NCI-H2171 treated with DMSO at 0.1 percent for 48 hours (cell line): ENCODE results near the gene TBXAS1.

Source experiments
- DNase-seq: peaks from one replicate; lab custom pipeline; 2025; lab: John Stamatoyannopoulos, UW

Gene TBXAS1

DNA sequence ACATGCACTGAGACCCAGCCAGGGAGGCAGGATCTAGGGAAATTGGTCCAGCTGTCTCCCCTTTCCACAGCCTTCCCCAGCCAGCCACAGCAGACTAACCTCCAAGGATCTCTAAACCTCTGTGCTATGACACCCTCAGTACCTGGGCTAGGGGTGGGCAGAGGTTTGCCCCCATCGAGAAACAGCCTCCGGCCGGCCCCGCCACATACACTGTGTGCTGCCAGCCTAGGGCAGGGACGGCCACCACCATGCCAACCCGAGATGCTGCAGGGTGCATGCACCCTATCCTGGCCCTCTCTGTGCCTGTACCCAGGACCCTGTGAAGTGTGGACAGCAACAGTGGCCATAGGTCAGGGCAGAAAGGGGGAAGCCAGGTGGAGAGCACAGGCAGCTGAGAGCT lies 175.6 kb downstream of the TBXAS1 start:
- DNase-seq = no peak

DNA sequence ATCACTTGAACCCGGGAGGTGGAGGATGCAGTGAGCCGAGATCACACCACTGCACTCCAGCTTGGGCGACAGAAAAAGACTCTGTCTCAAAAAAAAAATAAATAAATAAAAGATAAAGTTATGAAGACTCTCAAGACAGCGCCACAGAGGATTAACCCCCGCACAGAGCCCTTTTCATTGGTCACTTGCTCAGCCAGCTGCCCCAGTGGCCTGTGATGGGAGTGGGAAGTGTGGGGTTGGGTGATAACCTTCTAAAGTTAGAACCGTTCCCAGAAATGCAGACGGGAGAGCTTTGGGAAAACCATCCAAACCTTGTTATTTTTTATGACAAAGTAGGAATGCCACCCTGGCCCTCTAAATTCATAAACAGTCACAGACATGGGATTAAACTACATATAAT lies 176.3 kb downstream of the TBXAS1 start:
- DNase-seq = no peak

DNA sequence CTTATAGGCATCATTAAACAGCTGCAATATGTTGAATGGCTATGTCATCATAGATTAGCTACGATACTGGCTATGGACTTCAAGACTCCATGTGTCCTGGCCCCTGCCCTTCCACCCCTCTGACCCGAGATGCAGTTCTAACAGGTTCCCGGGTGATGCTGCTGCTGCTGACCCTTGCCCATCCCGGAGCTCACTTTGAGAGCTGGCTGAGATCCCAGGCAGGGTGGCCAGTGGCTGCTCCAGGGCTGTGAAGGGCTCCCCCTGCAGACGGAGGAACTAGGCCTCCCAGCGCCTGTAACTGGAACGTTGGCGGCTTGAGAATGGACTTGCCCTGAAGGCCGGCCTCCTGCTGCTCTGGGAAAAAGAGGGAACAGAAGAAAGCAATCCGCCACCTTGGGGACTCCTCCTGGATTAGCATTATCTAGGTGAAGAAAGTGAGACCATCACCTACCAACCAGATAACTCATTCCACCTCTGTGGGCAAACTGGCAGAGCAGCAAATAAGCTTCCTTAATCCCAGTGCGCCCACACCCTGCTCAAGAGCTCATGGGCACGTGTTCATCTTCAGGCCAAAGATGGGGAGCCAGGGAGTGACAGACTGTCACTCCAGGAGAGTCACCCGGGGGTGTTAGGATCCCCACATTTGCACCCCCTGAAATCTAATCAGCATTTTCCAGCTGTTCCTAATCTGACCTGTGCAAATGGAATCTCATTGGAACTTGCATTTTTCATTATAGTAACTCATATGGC lies 176.9 kb downstream of the TBXAS1 start:
- DNase-seq = no peak

DNA sequence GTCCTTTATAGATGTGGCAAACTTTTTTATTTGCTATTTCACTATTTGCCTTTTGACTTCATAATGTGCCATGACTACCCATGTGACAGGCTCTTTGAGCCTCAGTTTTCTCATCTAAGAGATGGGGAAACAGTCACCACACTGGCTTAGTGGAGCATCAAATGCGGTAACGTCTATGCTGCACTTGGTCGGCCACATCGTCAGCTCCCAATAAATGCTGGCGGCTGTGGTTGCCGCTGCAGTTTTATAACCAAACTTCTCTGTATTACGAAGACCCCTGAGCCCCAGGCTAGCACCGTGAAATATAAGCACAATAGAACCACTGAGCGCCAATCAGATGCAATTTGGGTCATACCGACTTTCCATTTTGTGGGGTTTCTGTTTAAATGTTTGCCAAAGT lies 177.5 kb downstream of the TBXAS1 start:
- no peak for DNase-seq

DNA sequence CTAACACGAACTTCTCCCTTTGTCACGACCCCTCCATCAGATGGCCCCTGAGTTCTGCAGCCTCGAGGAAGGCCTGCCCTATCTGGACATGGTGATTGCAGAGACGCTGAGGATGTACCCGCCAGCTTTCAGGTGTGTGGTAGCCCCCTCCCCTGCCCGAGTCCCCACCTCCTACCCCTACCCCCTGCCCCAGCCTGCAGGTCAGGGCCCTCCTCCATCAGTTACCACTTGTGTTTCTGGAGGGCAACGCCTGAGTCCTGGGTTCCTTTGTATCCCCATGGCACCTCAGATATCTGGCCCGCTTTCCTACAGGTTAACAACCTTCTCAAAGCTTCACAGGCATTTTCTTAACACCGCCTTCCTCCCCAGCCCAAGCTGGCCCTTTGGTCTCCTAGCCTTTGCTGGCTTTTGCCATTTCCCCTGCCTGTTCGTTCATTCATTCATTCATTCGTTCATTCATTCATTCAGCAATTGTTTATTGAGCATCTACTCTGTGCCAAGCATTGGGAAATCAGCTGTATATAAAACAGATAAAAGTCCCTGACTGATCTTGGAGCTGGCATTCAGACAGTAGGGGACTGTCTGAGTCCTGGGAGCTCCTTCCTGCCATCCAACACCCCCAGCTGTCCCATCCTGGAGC lies 178.1 kb downstream of the TBXAS1 start:
- no peak for DNase-seq

DNA sequence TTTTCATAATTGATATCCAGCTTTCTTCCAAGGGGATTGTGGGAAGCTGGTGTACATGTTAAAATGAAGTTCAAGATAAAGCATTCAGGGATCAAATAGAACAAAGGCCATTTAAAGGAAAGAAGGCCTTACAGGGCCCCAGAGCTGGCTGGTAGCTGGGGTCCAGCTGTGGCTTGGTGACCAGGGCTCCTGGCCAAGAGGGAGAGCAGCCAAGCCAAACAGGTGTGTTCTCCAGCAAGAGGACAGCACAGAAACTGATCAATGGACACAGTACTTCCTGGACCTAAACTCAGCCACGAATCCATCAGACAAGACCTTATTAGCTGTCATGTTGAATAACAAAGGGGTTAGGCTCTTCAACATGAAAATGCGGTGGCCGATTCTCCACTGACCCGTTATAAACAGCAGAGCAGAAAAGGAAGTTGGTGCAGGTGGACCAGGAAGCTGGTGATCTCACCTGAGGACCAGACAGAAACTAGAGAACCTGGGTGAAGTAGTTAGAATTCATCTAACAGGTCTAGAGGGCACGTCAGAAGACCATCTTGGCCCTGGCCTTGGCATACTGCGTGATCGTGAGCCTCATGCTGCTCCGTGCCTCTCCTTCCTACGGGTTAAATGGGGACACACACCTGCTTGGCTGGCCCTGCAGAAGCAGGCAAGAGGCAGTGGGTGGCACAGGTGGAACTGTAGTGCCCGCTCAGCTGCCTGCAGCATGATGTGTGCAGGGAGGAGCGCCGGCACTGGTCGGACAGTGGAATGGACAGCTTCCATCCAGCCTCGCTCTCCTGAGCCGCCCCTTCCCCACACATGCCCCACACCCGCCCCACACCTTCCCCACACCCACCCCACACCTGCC lies 179.9 kb downstream of the TBXAS1 start:
- no peak for DNase-seq

DNA sequence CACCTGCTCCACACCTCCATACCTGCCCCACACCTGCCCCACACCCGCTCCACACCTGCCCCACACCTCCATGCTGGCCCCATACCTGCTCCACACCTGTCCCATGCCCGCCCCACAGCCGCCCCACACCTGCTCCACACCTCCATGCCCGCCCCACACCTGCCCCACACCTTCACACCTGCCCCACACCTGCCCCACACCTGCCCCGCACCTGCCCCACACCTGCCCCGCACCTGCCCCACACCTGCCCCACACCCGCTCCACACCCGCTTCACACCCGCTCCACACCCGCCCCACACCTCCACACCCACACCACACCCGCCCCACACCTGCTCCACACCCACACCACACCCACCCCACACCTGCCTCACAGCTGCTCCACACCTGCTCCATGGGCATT lies 180.7 kb downstream of the TBXAS1 start:
- DNase-seq = no peak

DNA sequence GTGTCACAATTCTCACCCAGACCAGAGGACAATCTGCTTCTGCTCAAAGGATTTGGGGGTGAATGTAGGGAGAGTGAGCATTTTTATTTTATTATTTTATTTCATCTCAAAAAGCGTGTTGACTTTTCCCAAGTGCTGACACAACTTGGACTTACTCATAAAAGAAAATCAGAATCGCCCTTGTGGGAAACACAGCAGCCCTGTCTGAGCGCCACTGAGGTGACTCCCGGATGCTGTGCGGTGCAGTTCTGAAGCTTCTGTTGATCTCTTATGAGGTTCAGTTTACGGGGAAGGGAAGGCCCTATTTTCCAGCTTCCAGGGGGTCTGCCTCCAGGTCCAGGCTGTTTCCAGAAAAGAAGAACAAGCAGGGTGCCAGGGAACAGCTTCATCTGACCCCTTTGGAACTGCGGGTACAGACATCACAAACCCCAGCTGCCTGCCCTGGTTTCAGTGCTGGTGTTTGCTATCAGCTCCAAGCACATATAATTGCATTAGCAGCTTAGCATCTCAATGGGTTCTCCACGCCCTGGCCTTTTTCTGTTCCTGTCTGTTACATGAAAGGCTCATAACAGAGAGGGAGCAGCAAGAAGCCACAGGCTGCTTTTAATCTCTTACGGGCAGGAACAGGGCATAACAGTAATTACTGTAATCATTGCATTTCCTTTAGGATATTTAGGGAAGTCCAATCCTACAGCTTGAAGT lies 181.3 kb downstream of the TBXAS1 start:
- DNase-seq = no peak

DNA sequence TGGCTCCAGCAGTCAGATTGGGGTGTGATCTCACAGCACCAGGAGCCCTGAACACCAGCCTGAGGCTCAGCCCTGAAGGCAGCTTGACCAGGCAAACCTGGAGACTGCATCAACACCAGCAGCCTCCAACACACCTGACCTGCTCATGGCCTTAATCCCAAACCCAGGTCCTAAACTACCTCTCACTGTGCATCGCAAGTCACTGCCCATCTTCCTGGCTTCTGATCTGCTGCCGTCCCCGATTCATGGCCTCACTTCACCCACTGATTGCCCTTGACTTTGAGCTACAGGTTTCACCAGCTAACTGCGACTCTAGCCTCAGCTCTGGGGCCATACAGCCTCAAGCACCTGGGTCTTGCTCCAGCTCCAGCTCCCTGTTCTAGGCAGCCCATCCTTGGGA lies 184.6 kb downstream of the TBXAS1 start:
- no peak for DNase-seq

DNA sequence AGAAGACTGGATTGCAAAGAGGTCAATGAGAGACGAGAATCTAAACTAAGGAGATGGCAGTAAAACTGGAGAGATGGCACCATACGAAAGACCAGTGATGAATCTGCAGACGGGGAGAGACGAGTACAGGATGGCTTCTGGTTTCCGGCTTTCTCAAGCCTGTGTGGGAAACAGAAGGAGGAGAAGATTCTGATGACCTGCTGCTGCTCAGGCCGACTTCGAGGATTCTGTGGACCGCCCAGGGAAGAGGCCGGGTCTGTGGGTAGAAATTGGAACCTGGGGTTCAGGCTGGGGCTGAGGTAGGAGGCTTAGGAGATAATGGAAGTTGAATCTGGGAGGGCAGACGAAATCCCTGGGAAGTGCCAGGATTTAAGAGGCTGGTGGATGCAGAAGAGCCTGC lies 185.1 kb downstream of the TBXAS1 start:
- no peak for DNase-seq

DNA sequence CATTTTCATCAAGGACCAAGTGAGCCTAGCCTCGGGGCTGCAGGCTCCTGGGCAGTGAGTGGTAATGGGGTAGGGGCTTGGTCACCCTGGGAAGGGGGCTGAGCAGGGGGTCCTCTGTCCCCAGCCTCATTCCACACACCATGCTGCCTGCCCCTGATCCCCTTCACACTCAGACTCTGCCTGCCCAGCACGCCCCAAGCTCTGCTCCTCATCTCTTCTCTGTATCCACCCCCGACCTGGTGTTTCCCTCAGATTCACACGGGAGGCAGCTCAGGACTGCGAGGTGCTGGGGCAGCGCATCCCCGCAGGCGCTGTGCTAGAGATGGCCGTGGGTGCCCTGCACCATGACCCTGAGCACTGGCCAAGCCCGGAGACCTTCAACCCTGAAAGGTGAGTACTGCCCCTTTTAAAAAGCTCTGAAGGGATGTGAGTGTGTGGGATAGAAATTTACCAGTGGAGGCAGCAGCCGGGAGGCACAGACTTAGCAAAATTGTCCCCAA lies 186.5 kb downstream of the TBXAS1 start:
- no peak for DNase-seq

DNA sequence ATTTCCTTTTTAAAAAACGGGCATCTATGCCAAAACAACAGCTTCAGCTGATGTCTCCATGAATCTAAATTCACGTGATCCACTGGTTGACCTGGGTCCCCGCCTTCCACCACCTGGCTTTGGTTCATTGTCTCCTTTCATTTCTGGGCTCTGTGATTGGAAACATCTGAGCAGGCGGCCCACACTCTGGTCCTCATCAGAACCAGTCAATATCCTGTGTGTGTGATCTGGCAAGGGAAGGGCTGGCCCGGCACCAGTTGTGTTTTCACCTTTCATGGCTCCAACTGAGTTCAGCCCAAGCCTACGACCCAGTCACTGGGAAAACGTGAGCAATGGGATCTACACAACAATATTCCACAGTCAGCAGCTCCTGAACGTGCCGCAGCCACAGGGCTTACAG lies 187.5 kb downstream of the TBXAS1 start:
- DNase-seq = no peak

DNA sequence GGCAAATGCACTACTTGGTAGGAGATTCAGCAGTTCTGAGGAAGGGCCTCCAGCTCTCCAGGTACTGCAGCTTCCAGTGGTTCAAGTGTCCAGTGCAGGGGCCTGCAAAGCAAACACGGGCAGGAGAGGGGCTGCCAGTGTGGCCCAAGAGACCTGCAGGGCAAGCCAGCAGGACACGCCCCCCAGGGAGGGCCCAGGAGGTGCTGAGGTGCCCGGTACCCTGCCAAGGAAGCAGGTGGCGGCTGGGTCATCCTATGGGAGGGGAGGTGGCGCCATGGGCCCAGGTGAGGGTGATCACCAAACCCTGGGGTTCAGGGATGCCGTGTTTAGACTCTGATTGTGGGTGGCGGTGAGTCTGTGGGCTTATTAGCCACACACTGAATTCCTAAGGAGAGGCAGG lies 188.0 kb downstream of the TBXAS1 start:
- no peak for DNase-seq

DNA sequence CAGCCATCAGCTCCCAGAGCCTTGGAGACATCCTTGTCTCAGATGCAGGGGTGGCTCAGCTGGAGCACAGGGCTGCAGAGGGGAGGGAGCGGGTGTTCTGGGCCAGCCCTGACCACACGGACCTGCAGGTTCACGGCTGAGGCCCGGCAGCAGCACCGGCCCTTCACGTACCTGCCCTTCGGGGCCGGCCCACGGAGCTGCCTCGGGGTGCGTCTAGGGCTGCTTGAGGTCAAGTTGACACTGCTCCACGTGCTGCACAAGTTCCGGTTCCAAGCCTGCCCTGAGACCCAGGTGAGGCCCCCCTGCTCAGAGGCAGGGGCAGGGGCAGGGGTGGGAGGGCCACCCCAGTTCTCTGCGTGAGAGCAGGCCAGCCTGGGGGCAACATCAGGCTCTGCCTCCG lies 188.5 kb downstream of the TBXAS1 start:
- no peak for DNase-seq

DNA sequence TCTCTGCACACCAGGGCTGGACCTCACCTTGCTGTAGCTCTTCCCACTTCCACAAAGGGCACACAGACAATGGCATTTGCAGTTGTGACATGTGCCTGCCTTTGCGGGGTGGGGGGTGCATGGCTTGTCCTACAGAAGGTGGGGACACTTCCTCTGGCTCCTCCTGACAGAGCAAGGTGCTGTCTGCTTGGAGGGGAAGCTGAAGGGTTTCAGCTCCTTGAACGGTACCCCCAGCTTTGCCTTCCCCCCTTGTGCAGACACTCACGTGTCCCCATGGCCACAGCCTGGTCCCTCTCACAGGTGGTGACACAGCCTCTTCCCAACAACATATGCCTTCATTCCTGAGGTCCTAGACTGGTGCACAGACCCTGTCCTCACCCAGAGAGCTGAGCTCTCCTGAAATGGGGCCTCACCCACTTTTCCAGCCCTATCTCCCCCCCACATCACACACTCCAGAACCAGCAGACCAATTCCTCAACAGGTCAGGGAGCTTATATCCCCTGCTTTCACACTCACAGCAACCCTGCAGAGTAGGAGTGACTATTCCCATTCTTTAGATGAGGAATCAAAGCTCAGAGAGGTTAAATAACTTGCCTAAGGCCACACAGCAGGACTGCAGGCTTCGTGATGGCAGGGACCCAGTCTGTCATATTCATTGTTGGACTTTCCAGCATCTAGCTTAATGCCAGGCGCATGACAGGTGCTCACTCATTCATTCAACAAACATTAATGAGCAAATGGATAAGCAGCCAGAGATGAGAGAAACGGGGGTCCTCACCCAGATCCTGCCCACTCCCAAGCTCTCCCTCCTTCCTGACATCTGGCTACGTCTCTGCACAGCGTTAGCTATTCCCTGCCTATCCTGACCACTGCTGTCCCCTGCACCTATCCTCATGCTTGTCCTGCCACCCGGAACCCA lies 189.3 kb downstream of the TBXAS1 start:
- DNase-seq = no peak

DNA sequence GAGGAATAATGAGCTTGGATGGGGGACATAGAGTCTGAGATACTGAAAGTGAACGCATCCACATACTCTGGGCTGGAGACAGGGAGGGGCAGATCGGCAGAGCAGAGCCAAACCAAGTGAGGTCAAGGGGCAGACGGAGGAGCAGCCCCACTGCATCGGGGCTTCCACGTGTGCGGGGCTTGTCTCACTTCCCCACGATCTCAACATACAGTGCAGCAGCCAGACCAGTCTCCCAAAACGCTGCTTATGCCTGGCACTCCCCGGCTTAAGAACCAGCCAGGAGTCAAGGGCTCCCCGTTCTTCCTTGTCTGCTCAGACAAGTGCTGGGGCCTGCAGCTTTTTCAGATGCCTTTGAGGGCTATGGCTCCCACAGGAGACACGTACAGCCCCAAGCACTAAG lies 190.1 kb downstream of the TBXAS1 start:
- DNase-seq = no peak

DNA sequence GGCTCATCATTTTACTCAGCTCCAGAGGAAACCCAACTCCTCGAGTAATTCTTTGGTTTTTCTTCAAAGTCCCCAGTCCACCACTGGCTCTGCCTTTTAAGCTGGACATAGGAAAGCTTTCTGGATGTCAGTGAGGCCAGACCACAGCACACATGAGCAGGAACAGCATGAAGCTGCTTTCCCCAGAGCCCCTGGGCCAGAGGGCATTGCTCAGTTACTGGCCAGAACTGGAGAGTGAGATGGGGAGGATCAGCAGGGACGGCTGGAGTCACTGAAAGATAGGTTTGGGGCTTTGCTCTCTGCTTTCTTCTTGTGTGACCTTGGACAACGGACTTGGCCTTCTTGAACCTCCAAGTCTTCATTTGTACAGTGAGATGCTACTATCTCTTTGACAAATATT lies 190.5 kb downstream of the TBXAS1 start:
- DNase-seq = no peak

DNA sequence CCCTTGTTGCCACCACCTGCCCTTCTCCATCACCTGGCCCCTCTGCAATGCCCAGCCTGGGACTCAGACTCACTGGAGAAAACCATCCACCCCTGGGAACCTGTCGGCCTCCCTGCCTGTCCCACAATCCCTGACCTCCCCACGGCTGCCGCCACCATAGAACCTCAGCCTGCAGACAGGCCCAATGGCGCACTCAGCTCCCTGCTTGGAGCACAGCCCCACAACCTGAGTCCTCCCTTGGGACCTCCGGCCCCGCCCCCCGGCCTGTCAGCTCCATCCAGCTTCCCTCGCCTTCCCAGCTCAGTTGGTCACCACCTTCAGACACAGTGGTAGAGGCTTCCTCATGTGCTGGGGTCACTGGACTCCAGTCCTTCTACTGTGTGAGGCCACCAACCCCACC lies 192.5 kb downstream of the TBXAS1 start:
- DNase-seq = no peak

DNA sequence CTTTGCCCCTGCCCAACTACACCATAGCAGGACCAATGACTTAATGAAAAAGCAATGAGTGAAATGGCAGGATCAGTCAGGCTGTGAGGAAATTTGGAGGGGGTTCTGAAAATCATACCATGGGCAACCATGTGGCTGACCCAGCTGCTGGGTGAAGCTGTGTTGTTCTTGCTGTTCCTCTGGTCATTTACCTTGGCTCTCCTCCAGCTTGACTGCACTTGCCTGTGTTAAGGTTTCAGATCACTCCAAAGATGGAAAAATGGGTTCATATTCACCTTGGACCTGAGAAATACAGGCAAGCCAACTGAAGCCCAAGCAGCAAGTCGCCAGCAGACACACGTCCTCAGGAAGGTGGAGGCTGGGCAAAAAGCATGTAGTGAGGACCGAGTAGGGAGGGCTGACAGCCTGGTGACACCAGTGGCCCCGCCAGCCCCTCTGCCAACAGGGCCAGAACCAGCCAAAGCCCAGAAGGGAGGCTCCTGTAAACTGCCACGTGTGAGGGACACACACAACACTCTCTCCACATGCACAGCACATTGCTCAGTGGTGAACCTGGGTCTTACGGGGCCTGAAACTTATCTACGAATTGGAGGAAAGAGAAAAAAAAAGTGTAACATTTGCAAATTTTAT lies 193.6 kb downstream of the TBXAS1 start:
- DNase-seq = no peak

DNA sequence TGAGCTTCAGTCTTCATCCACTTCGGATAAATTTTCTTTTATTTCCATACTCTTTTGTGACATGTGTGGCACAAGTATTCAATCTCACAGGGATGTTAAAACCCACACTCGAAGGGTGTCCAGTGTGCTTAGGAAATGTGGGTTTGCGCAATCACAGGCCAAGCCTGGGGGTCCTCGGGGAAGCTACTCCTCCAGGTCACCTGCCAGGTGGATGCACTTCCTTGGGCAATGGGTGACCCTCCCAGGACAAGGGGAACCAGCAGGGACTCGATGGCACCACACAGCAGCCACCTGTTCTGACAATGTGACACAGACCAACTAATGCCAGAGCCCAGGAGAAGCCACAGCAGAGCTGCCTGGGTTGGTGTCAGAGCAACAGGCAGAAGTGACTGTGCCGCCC lies 194.7 kb downstream of the TBXAS1 start:
- no peak for DNase-seq

DNA sequence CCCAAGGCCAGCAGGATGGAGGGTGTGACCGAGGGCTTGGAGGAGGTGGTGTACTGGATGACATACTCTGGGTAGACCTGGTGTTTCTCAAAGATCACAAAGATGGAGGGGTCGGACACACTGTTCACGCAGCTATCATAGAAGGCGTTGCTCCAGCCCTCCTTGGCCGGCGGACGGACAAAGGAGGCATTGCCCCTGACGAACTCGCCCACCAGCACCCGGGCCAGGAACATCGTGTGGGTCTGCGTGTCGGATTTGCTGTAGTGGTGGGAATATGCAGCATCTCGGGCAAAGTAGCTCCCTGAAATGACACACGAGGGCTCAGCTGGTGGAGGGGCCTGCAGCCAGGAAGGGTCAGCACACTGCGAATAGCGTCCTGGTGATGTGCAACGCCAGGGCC lies 195.5 kb downstream of the TBXAS1 start:
- DNase-seq = no peak
